Neural cell (in vitro differentiated cells): ENCODE data around the gene NCKAP1.

Experiments
- POLR2AphosphoS5 ChIP-seq: IDR thresholded peaks from 2 replicates; pipeline ENCODE4 v1.6.1; 2012
- TF ChIP-seq, protein P1 (sequence below): fragments of 450-650 bp; IDR thresholded peaks from 2 replicates; pipeline ENCODE4 v1.5.1; 2014; ENCODE audit warnings: antibody characterized with exemption, mild to moderate bottlenecking, moderate library complexity; ENCODE audit not compliant: poor library complexity, severe bottlenecking

DNA sequence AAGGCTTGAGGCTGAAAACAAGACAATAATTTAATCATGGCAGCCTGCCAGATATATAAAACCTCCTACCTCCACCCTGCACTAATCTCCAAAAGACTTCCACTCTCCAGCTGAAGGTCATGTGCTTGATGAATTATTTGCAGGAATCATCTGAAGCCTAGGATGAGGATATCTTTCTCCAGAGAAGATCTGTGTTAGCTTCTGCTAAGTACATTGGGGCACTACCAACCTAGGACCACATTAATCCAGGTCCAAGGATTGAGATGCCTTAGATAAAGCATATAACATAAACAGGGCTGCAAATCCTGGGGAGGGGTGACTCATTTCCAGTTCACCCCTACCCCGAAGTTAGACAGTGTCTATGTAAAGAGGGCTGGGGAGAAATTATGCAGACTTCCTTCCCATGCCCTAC is 91.3 kb downstream of the NCKAP1 start:
- no peak for TF ChIP-seq POLR2AphosphoS5
- TF ChIP-seq, protein P1, sequence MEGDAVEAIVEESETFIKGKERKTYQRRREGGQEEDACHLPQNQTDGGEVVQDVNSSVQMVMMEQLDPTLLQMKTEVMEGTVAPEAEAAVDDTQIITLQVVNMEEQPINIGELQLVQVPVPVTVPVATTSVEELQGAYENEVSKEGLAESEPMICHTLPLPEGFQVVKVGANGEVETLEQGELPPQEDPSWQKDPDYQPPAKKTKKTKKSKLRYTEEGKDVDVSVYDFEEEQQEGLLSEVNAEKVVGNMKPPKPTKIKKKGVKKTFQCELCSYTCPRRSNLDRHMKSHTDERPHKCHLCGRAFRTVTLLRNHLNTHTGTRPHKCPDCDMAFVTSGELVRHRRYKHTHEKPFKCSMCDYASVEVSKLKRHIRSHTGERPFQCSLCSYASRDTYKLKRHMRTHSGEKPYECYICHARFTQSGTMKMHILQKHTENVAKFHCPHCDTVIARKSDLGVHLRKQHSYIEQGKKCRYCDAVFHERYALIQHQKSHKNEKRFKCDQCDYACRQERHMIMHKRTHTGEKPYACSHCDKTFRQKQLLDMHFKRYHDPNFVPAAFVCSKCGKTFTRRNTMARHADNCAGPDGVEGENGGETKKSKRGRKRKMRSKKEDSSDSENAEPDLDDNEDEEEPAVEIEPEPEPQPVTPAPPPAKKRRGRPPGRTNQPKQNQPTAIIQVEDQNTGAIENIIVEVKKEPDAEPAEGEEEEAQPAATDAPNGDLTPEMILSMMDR, result no peak
